ENCODE measurements around the gene PTPRK. TPM values are rescaled to one million over a fixed set of nuclear protein-coding genes. Genes with fewer than 3 reads are reported as not detected.

The PTPRK gene
- total RNA-seq, 2 experiments from 2014 or later, result not detected

GRCh38 chr6:128251445-128252340, 268.7 kb downstream of the PTPRK start:
- H4K20me1 ChIP-seq (ENCODE audit: insufficient read depth, low read length), result no peaks in the 10 kb centered on the region
- H3K27ac ChIP-seq (ENCODE audit: low read depth, low read length, poor library complexity, severe bottlenecking), result no peak overlapping the region
- no peak for TF ChIP-seq EZH2phosphoT487 (IDR thresholded peaks at IDR 0.05; ENCODE audit: borderline replicate concordance, low read depth, low read length)
- TF ChIP-seq CTCF (conservative IDR thresholded peaks at IDR 0.05; ENCODE audit: low read length), result no peak
- H2AFZ ChIP-seq (ENCODE audit: low read length), result no peak overlapping the region
- no peaks in the 10 kb centered on the region for H3K9me3 ChIP-seq (ENCODE audit: low read length)
- no peak overlapping the region for H3K4me3 ChIP-seq (ENCODE audit: low read depth, low read length, poor library complexity, severe bottlenecking)
- ChIA-PET POLR2A (interaction anchor here (0.5 kb wide), 1 partner anchor 51 kb away, joined by 3 read pairs; no protein-coding TSS in a partner anchor), CTCF (ENCODE audit: unreplicated experiment) (no interaction called here)
- no TSS peak for BruUV-seq (replicated peaks)
- intact Hi-C loops (cut with micrococcal nuclease; ENCODE audit: unreplicated experiment), result no loop called here
- no peaks in the 10 kb centered on the region for H3K4me1 ChIP-seq (ENCODE audit: insufficient read depth, low read length, poor library complexity, severe bottlenecking)
- H3K79me2 ChIP-seq (ENCODE audit: insufficient read depth, low read depth, low read length), result no peaks in the 10 kb centered on the region
- no peak overlapping the region for H3K4me2 ChIP-seq (ENCODE audit: low read length)
- H3K9me2 ChIP-seq (ENCODE audit: insufficient read depth, low read length), result no peaks in the 10 kb centered on the region
- no peaks in the 10 kb centered on the region for H3K36me3 ChIP-seq (ENCODE audit: insufficient read depth, low read length)
- no peak for DNase-seq (ENCODE audit: low spot score)

- no peak overlapping the region for H2AFZ ChIP-seq (ENCODE audit: low read length)
- no peaks in the 10 kb centered on the region for H4K20me1 ChIP-seq (ENCODE audit: insufficient read depth, low read length)
- intact Hi-C loops (cut with micrococcal nuclease; ENCODE audit: unreplicated experiment), result no loop called here
- no peaks in the 10 kb centered on the region for H3K79me2 ChIP-seq (ENCODE audit: insufficient read depth, low read depth, low read length)
- CTCF ChIA-PET (ENCODE audit: unreplicated experiment), result no interaction called here
- no peak for TF ChIP-seq CTCF (conservative IDR thresholded peaks at IDR 0.05; ENCODE audit: low read length)
- no peak for TF ChIP-seq EZH2phosphoT487 (IDR thresholded peaks at IDR 0.05; ENCODE audit: borderline replicate concordance, low read depth, low read length)
- POLR2A ChIA-PET, result interaction anchor here (1.0 kb wide), 1 partner anchor 10 kb away, joined by 3 read pairs; no protein-coding TSS in a partner anchor
- no peak overlapping the region for H3K4me3 ChIP-seq (ENCODE audit: low read depth, low read length, poor library complexity, severe bottlenecking)
- H3K27ac ChIP-seq (ENCODE audit: low read depth, low read length, poor library complexity, severe bottlenecking), result no peak overlapping the region
- no peaks in the 10 kb centered on the region for H3K36me3 ChIP-seq (ENCODE audit: insufficient read depth, low read length)
- no peaks in the 10 kb centered on the region for H3K9me2 ChIP-seq (ENCODE audit: insufficient read depth, low read length)
- BruUV-seq (replicated peaks), result no TSS peak
- no peaks in the 10 kb centered on the region for H3K4me1 ChIP-seq (ENCODE audit: insufficient read depth, low read length, poor library complexity, severe bottlenecking)
- H3K4me2 ChIP-seq (ENCODE audit: low read length), result no peak overlapping the region
- H3K9me3 ChIP-seq (ENCODE audit: low read length), result no peaks in the 10 kb centered on the region
- no peak for DNase-seq (ENCODE audit: low spot score)
Measured at GRCh38 chr6:128250370-128251070, 269.9 kb downstream of the PTPRK start.
